Activated naive CD8-positive, alpha-beta T cell treated with anti-CD3 and anti-CD28 coated beads, Interleukin-2, amount 10 ng/mL, durations not matched to agents 7 days and 5 days (primary cell): ENCODE measurements around the gene PLPP1. TPM values are rescaled to one million over a fixed set of nuclear protein-coding genes. Genes with fewer than 3 reads are reported as not detected.
A peak's percentile ranks its signal among the peaks of the same experiment; 100 is the strongest.
"Not testable (repeated sequence)": the region's sequence is repeated elsewhere in the genome, so short reads cannot be mapped to it uniquely, and the experiment has no call there.

Source experiments
- ATAC-seq: fragments of 150-1000 bp; cut with Tn5 transposase; one replicate; pipeline ENCODE4 v1.10.0; 2021; ENCODE audit warnings: low read depth, moderate library complexity
- POLR2A ChIA-PET: fragments of 350-600 bp; sonication (Branson Sonifier 250); formaldehyde crosslinking; loops from one replicate; lab custom pipeline; 2021; ENCODE audit warnings: antibody characterized with exemption; lab: Charles Lee
- DNase-seq: peaks from one replicate; pipeline ENCODE4 v3.0.0; 2021
- H3K27ac Mint-ChIP-seq: one replicate; pipeline ENCODE4 v1.8.0; 2022; ENCODE audit warnings: mild to moderate bottlenecking, mixed read lengths
- H3K27me3 Mint-ChIP-seq: one replicate; pipeline ENCODE4 v1.8.0; 2022; ENCODE audit warnings: mild to moderate bottlenecking, moderate library complexity, mixed read lengths
- H3K36me3 Mint-ChIP-seq: one replicate; pipeline ENCODE4 v1.8.0; 2021; ENCODE audit warnings: mild to moderate bottlenecking, mixed read lengths
- H3K4me1 Mint-ChIP-seq: one replicate; pipeline ENCODE4 v1.8.0; 2021; ENCODE audit warnings: mixed read lengths
- H3K4me3 Mint-ChIP-seq: one replicate; pipeline ENCODE4 v1.8.0; 2022; ENCODE audit warnings: mild to moderate bottlenecking, moderate library complexity, mixed read lengths
- H3K9me3 Mint-ChIP-seq: one replicate; pipeline ENCODE4 v1.8.0; 2021; ENCODE audit warnings: mixed read lengths
- total RNA-seq, 2 experiments: library from RNA; stranded (reverse); gene quantifications; one replicate each; pipeline ENCODE4 v1.2.3, GENCODE V29; 2021

PLPP1 gene
- total RNA-seq, 2 experiments from 2014 or later, result 25.9 to 27.8 TPM

- POLR2A ChIA-PET, result interaction anchor here (1.2 kb wide), 2 partner anchors 61 to 116 kb away, joined by 3 to 4 read pairs; no protein-coding TSS in a partner anchor
Measured at GRCh38 chr5:55538661-55539060, 3.9 kb upstream of the PLPP1 start.

GRCh38 chr5:55537315-55537714 lies 2.6 kb upstream of the PLPP1 start:
- POLR2A ChIA-PET, result interaction anchor here (1.2 kb wide), 1 partner anchor 117 kb away, joined by 4 read pairs; no protein-coding TSS in a partner anchor
- H3K4me1 Mint-ChIP-seq, result peaks cover 47% of the 10 kb centered on the region
- not testable (repeated sequence) for H3K9me3 Mint-ChIP-seq, H3K4me3 Mint-ChIP-seq, H3K27ac Mint-ChIP-seq, H3K36me3 Mint-ChIP-seq, DNase-seq, H3K27me3 Mint-ChIP-seq, ATAC-seq

More at GRCh38 chr5:55538661-55539060, 3.9 kb upstream of the PLPP1 start:
- peaks cover 43% of the 10 kb centered on the region for H3K4me1 Mint-ChIP-seq
- H3K9me3 Mint-ChIP-seq, result no peaks in the 10 kb centered on the region
- peak overlapping the region; percentile 83 for H3K4me3 Mint-ChIP-seq
- no peaks in the 10 kb centered on the region for H3K27me3 Mint-ChIP-seq
- no peak for DNase-seq
- H3K36me3 Mint-ChIP-seq, result peaks cover 5% of the 10 kb centered on the region
- ATAC-seq, result no peak
- H3K27ac Mint-ChIP-seq, result peak overlapping the region; percentile 90

- Mint-ChIP-seq H3K27ac (peak overlapping the region; percentile 88), H3K9me3 (no peaks in the 10 kb centered on the region), H3K36me3 (peaks cover 16% of the 10 kb centered on the region), H3K4me1 (peaks cover 50% of the 10 kb centered on the region), H3K27me3 (no peaks in the 10 kb centered on the region), H3K4me3 (peak overlapping the region; percentile 99)
- no peak for DNase-seq
- ATAC-seq, result peak; percentile 6
- POLR2A ChIA-PET, result interaction anchor here (1.0 to 1.6 kb wide), 3 partner anchors 56 to 139 kb away, joined by 3 to 7 read pairs (median 6); no protein-coding TSS in a partner anchor
Measured at GRCh38 chr5:55535199-55535905, 588 bp upstream of the PLPP1 start.

- no peak for DNase-seq
- POLR2A ChIA-PET, result interaction anchor here (0.7 to 1.6 kb wide), 5 partner anchors 16 to 144 kb away, joined by 3 to 7 read pairs (median 3); no protein-coding TSS in a partner anchor
- peaks cover 22% of the 10 kb centered on the region for H3K36me3 Mint-ChIP-seq
- no peaks in the 10 kb centered on the region for H3K9me3 Mint-ChIP-seq
- H3K4me1 Mint-ChIP-seq, result peaks cover 47% of the 10 kb centered on the region
- ATAC-seq, result peak; percentile 51
- peak overlapping the region; percentile 89 for H3K27ac Mint-ChIP-seq
- H3K4me3 Mint-ChIP-seq, result peak overlapping the region; percentile 99
- no peaks in the 10 kb centered on the region for H3K27me3 Mint-ChIP-seq
Measured at GRCh38 chr5:55533521-55534435, 986 bp downstream of the PLPP1 start.

GRCh38 chr5:55530669-55531068 lies 4.1 kb downstream of the PLPP1 start:
- Mint-ChIP-seq H3K4me3 (no peak overlapping the region), H3K9me3 (no peaks in the 10 kb centered on the region), H3K36me3 (peaks cover 40% of the 10 kb centered on the region), H3K27me3 (no peaks in the 10 kb centered on the region), H3K4me1 (peaks cover 45% of the 10 kb centered on the region), H3K27ac (no peak overlapping the region)
- ATAC-seq (no peak), DNase-seq (no peak)
- POLR2A ChIA-PET, result no interaction called here

- Mint-ChIP-seq H3K4me3 (no peak overlapping the region), H3K27me3 (no peaks in the 10 kb centered on the region), H3K36me3 (peaks cover 36% of the 10 kb centered on the region), H3K27ac (no peak overlapping the region), H3K9me3 (no peaks in the 10 kb centered on the region), H3K4me1 (peaks cover 14% of the 10 kb centered on the region)
- DNase-seq (no peak), ATAC-seq (no peak)
- POLR2A ChIA-PET, result no interaction called here
Measured at GRCh38 chr5:55524816-55525215, 9.9 kb downstream of the PLPP1 start.

GRCh38 chr5:55523293-55523692 lies 11.5 kb downstream of the PLPP1 start:
- H3K27me3 Mint-ChIP-seq, result no peaks in the 10 kb centered on the region
- no peaks in the 10 kb centered on the region for H3K9me3 Mint-ChIP-seq
- ATAC-seq (no peak), DNase-seq (no peak)
- H3K27ac Mint-ChIP-seq, result no peak overlapping the region
- H3K36me3 Mint-ChIP-seq, result peaks cover 38% of the 10 kb centered on the region
- H3K4me1 Mint-ChIP-seq, result peaks cover 15% of the 10 kb centered on the region
- no peak overlapping the region for H3K4me3 Mint-ChIP-seq
- POLR2A ChIA-PET, result no interaction called here

- Mint-ChIP-seq H3K27ac (no peak overlapping the region), H3K4me3 (no peak overlapping the region), H3K36me3 (peaks cover 31% of the 10 kb centered on the region), H3K4me1 (peaks cover 12% of the 10 kb centered on the region), H3K27me3 (no peaks in the 10 kb centered on the region), H3K9me3 (no peaks in the 10 kb centered on the region)
- ATAC-seq, result no peak
- no peak for DNase-seq
- POLR2A ChIA-PET, result interaction anchor here (0.6 kb wide), 2 partner anchors 11 to 214 kb away, joined by 3 to 4 read pairs; partner anchors contain the start of gene MTREX
Measured at GRCh38 chr5:55521881-55522280, 12.9 kb downstream of the PLPP1 start.

GRCh38 chr5:55520117-55520839 lies 14.5 kb downstream of the PLPP1 start:
- Mint-ChIP-seq H3K36me3 (peaks cover 34% of the 10 kb centered on the region), H3K4me1 (peaks cover 13% of the 10 kb centered on the region), H3K27ac (no peak overlapping the region), H3K9me3 (no peaks in the 10 kb centered on the region), H3K27me3 (no peaks in the 10 kb centered on the region), H3K4me3 (no peak overlapping the region)
- DNase-seq (no peak), ATAC-seq (no peak)
- POLR2A ChIA-PET, result interaction anchor here (0.6 to 0.8 kb wide), 2 partner anchors 36 to 403 kb away, joined by 3 to 6 read pairs; no protein-coding TSS in a partner anchor

GRCh38 chr5:55518831-55519390 lies 15.9 kb downstream of the PLPP1 start:
- Mint-ChIP-seq H3K36me3 (peaks cover 35% of the 10 kb centered on the region), H3K27me3 (no peaks in the 10 kb centered on the region), H3K9me3 (no peaks in the 10 kb centered on the region), H3K4me1 (peaks cover 11% of the 10 kb centered on the region), H3K27ac (no peak overlapping the region), H3K4me3 (no peak overlapping the region)
- POLR2A ChIA-PET, result no interaction called here
- DNase-seq (no peak), ATAC-seq (no peak)

- Mint-ChIP-seq H3K9me3 (no peaks in the 10 kb centered on the region), H3K36me3 (peaks cover 32% of the 10 kb centered on the region), H3K4me1 (peaks cover 11% of the 10 kb centered on the region), H3K27ac (no peak overlapping the region), H3K4me3 (no peak overlapping the region), H3K27me3 (no peaks in the 10 kb centered on the region)
- DNase-seq (no peak), ATAC-seq (no peak)
- POLR2A ChIA-PET, result interaction anchor here (0.9 kb wide), 1 partner anchor 15 kb away, joined by 3 read pairs; no protein-coding TSS in a partner anchor
Measured at GRCh38 chr5:55517804-55518203, 17.0 kb downstream of the PLPP1 start.

- no peak overlapping the region for H3K4me3 Mint-ChIP-seq
Measured at GRCh38 chr5:55511010-55511409, 23.8 kb downstream of the PLPP1 start.

More at GRCh38 chr5:55511010-55511409, 23.8 kb downstream of the PLPP1 start:
- no peaks in the 10 kb centered on the region for H3K27me3 Mint-ChIP-seq
- H3K36me3 Mint-ChIP-seq, result peaks cover 23% of the 10 kb centered on the region
- H3K9me3 Mint-ChIP-seq, result no peaks in the 10 kb centered on the region
- POLR2A ChIA-PET, result no interaction called here
- no peak overlapping the region for H3K27ac Mint-ChIP-seq
- no peak for DNase-seq
- ATAC-seq, result no peak
- peaks cover 24% of the 10 kb centered on the region for H3K4me1 Mint-ChIP-seq
